Measurements from ENCODE around the gene RSKR. TPM values are rescaled to one million over a fixed set of nuclear protein-coding genes. Genes with fewer than 3 reads are reported as not detected.
"Not testable (repeated sequence)": the region's sequence is repeated elsewhere in the genome, so short reads cannot be mapped to it uniquely, and the experiment has no call there.

The RSKR gene
- total RNA-seq, 2 experiments from 2014 or later = 18.4 to 20.6 TPM

DNA sequence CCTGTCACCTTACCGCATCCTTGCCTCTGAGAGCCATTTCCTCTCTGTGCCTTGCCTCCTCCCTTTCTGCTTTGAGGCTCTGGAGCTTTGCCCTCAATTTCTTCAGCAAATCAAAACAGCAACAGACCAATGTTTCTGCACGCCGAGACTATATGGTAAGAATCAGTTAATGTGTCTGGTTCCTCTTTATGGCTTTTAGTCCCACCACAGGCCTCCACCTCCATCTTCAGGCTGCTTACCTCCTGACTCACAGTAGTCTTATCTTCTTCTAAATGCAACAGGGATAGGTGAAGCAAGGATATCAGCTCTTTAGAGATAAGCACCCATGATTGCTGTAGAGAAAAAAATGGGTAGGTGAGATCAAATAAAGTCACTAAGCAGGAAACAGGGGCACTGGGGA, 28.1 kb downstream of the RSKR start:
- no peaks in the 10 kb centered on the region for H3K27me3 Mint-ChIP-seq
- H3K9me3 Mint-ChIP-seq = no peaks in the 10 kb centered on the region
- ChIA-PET POLR2A (no interaction called here), CTCF (interaction anchor here (0.6 to 2.0 kb wide), 2 partner anchors 9 to 671 kb away, joined by 4 to 6 read pairs; partner anchors contain the start of gene ALDOC)
- peaks cover 32% of the 10 kb centered on the region for H3K36me3 Mint-ChIP-seq (ENCODE audit: low read depth)
- no peak overlapping the region for H3K4me3 Mint-ChIP-seq
- H3K27ac Mint-ChIP-seq = peak overlapping the region; percentile 31
- H3K4me1 Mint-ChIP-seq = peaks cover 2% of the 10 kb centered on the region
- no peak for DNase-seq

DNA sequence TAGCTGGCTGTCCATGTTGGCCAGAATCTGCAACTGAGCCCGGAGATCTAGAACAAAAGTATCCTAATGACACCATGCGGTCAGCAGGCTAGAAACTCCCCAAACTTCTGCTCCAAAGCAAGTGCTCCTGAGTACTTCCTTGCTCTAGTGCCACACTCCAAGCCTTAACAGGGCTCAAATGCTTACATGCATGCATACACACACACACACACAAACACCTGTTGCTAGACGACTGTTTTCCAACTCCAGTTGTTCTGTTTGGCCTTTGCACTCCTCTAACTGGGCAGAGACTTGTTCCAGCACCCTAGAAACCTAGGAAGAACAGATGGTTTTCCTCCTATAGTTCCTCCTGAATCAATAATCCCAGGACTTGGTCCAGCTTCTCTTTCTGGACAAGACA, 29.6 kb downstream of the RSKR start:
- Mint-ChIP-seq H3K4me1 (peaks cover 14% of the 10 kb centered on the region), H3K36me3 (ENCODE audit: low read depth) (peaks cover 42% of the 10 kb centered on the region), H3K4me3 (no peak overlapping the region), H3K27me3 (no peaks in the 10 kb centered on the region), H3K9me3 (no peaks in the 10 kb centered on the region), H3K27ac (no peak overlapping the region)
- POLR2A ChIA-PET = no interaction called here
- DNase-seq = no peak
- CTCF ChIA-PET = no interaction called here

DNA sequence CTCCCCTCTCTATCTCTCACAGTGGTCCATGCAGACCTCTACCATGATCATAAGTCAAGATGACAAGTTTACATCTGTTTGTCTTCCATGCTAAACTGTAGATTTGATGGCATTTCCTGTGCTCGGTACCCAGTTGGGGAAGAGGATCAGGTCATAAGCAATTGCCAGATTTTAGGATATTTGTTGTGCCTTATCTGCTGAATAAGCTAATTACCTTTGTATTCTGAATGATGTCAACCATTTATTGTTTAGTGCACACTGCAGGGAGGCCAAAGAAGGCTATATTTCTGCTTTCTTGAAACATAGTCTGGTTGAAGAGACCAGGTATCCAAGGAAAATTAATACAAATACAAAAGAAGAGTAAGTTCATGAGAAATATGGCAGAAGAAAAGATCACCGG, 31.5 kb downstream of the RSKR start:
- DNase-seq = no peak
- no peaks in the 10 kb centered on the region for H3K9me3 Mint-ChIP-seq
- H3K4me1 Mint-ChIP-seq = peaks cover 22% of the 10 kb centered on the region
- ChIA-PET POLR2A (no interaction called here), CTCF (interaction anchor here (1.2 to 1.3 kb wide), 2 partner anchors 9 to 15 kb away, joined by 4 read pairs; no protein-coding TSS in a partner anchor)
- H3K27me3 Mint-ChIP-seq = no peaks in the 10 kb centered on the region
- H3K36me3 Mint-ChIP-seq (ENCODE audit: low read depth) = peaks cover 49% of the 10 kb centered on the region
- H3K4me3 Mint-ChIP-seq = no peak overlapping the region
- H3K27ac Mint-ChIP-seq = no peak overlapping the region

- ChIA-PET CTCF (no interaction called here), POLR2A (interaction anchor here (0.5 to 0.6 kb wide), 2 partner anchors 19 to 30 kb away, joined by 3 to 4 read pairs; no protein-coding TSS in a partner anchor)
- peaks cover 48% of the 10 kb centered on the region for H3K36me3 Mint-ChIP-seq (ENCODE audit: low read depth)
- H3K4me1 Mint-ChIP-seq = peaks cover 35% of the 10 kb centered on the region
- no peak overlapping the region for H3K27ac Mint-ChIP-seq
- no peak overlapping the region for H3K4me3 Mint-ChIP-seq
- H3K27me3 Mint-ChIP-seq = no peaks in the 10 kb centered on the region
- DNase-seq = no peak
- no peaks in the 10 kb centered on the region for H3K9me3 Mint-ChIP-seq
These were observed 33.0 kb downstream of the RSKR start for GRCh38 chr17:28580959-28581358.

GRCh38 chr17:28579526-28579925, 34.5 kb downstream of the RSKR start:
- DNase-seq = no peak
- no peaks in the 10 kb centered on the region for H3K9me3 Mint-ChIP-seq
- CTCF ChIA-PET = interaction anchor here (1.4 to 3.1 kb wide), 2 partner anchors 12 to 76 kb away, joined by 3 to 12 read pairs; no protein-coding TSS in a partner anchor
- no peak overlapping the region for H3K27ac Mint-ChIP-seq
- H3K4me1 Mint-ChIP-seq = peaks cover 46% of the 10 kb centered on the region
- H3K36me3 Mint-ChIP-seq (ENCODE audit: low read depth) = peaks cover 41% of the 10 kb centered on the region
- POLR2A ChIA-PET = no interaction called here
- H3K27me3 Mint-ChIP-seq = no peaks in the 10 kb centered on the region
- H3K4me3 Mint-ChIP-seq = no peak overlapping the region

GRCh38 chr17:28578246-28579195, 35.5 kb downstream of the RSKR start:
- peaks cover 48% of the 10 kb centered on the region for H3K36me3 Mint-ChIP-seq (ENCODE audit: low read depth)
- DNase-seq = no peak
- no peaks in the 10 kb centered on the region for H3K27me3 Mint-ChIP-seq
- H3K4me3 Mint-ChIP-seq = no peak overlapping the region
- no peaks in the 10 kb centered on the region for H3K9me3 Mint-ChIP-seq
- ChIA-PET CTCF (interaction anchor here (0.6 to 3.1 kb wide), 7 partner anchors 10 to 83 kb away, joined by 3 to 12 read pairs (median 4); partner anchors contain the start of gene SPAG5), POLR2A (no interaction called here)
- no peak overlapping the region for H3K27ac Mint-ChIP-seq
- peaks cover 51% of the 10 kb centered on the region for H3K4me1 Mint-ChIP-seq

GRCh38 chr17:28577466-28577824, 36.5 kb downstream of the RSKR start:
- Mint-ChIP-seq H3K27me3 (no peaks in the 10 kb centered on the region), H3K36me3 (ENCODE audit: low read depth) (peaks cover 54% of the 10 kb centered on the region), H3K4me3 (no peak overlapping the region), H3K4me1 (peaks cover 56% of the 10 kb centered on the region), H3K9me3 (no peaks in the 10 kb centered on the region), H3K27ac (peak overlapping the region; percentile 16)
- ChIA-PET POLR2A (interaction anchor here (1.1 kb wide), 1 partner anchor 68 kb away, joined by 3 read pairs; the partner anchor contains the start of gene BLTP2), CTCF (interaction anchor here (0.5 to 3.1 kb wide), 6 partner anchors 9 to 139 kb away, joined by 3 to 12 read pairs (median 5); no protein-coding TSS in a partner anchor)
- no peak for DNase-seq

DNA sequence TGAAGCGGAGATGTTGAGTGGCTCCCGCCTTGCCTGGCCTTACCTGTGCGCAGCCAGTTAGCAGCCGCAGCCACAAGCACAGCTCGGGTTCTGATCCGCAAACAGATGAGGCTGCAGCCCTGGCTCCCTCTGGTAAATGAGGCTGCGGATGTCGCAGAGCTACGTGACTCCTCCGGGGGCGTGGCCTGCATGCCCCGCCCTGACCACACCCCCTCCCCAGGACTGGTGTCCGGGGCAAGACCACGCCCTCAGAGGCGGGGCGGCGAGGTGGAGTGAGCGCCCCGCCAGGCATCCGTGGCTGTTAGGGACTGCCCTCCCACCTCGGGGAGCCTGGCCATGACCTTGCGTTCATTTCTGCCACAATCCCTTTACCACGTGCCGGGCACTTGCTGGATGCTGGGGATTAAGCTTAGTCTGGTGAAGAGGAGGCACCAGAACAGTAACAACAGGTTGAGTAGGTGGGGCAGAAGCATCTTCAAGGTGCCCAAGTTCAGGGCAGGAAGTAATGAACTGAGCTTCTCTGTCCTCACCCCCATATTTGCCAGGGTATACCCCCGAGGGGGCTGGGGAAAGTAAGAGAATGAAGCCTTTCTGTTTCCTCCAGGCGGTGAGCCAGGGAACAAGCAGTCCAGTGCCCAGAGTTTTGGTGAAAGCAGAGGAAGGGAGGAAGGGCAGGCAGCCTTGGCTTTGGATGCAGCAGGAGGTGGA, 37.1 kb downstream of the RSKR start, which contains the start of gene ALDOC:
TSS of gene ALDOC (minus strand) at position 138 of the 708 bp plus-strand sequence. CDS start 1,363 bp downstream, outside the sequence.
- peaks cover 61% of the 10 kb centered on the region for H3K4me1 Mint-ChIP-seq
- POLR2A ChIA-PET = interaction anchor here (0.6 to 1.1 kb wide), 2 partner anchors 68 to 177 kb away, joined by 3 to 4 read pairs; partner anchors contain the start of gene BLTP2
- CTCF ChIA-PET = interaction anchor here (0.5 to 3.1 kb wide), 7 partner anchors 10 to 139 kb away, joined by 3 to 12 read pairs (median 6); partner anchors contain the start of gene SDF2
- H3K27ac Mint-ChIP-seq = peak within 1 kb of the TSS; percentile 87
- no peaks in the 10 kb centered on the region for H3K27me3 Mint-ChIP-seq
- peaks cover 54% of the 10 kb centered on the region for H3K36me3 Mint-ChIP-seq (ENCODE audit: low read depth)
- peak within 1 kb of the TSS; percentile 76 for H3K4me3 Mint-ChIP-seq
- H3K9me3 Mint-ChIP-seq = no peaks in the 10 kb centered on the region
- DNase-seq = peak; percentile 98

GRCh38 chr17:28576016-28576415, 38.0 kb downstream of the RSKR start:
- H3K27me3 Mint-ChIP-seq, DNase-seq, POLR2A ChIA-PET, H3K9me3 Mint-ChIP-seq: not testable (repeated sequence)
- peaks cover 65% of the 10 kb centered on the region for H3K4me1 Mint-ChIP-seq
- peaks cover 54% of the 10 kb centered on the region for H3K36me3 Mint-ChIP-seq (ENCODE audit: low read depth)
- CTCF ChIA-PET = interaction anchor here (1.1 to 1.7 kb wide), 5 partner anchors 23 to 85 kb away, joined by 3 to 7 read pairs (median 5); partner anchors contain the start of gene SDF2
- peak overlapping the region; percentile 76 for H3K4me3 Mint-ChIP-seq
- peak overlapping the region; percentile 87 for H3K27ac Mint-ChIP-seq

GRCh38 chr17:28575126-28575795, 38.7 kb downstream of the RSKR start:
- H3K27ac Mint-ChIP-seq = no peak overlapping the region
- H3K36me3 Mint-ChIP-seq (ENCODE audit: low read depth) = peaks cover 49% of the 10 kb centered on the region
- POLR2A ChIA-PET = no interaction called here
- peaks cover 61% of the 10 kb centered on the region for H3K4me1 Mint-ChIP-seq
- no peaks in the 10 kb centered on the region for H3K27me3 Mint-ChIP-seq
- no peak for DNase-seq
- no peak overlapping the region for H3K4me3 Mint-ChIP-seq
- CTCF ChIA-PET = interaction anchor here (0.6 to 1.7 kb wide), 4 partner anchors 22 to 86 kb away, joined by 3 to 6 read pairs (median 4); partner anchors contain the start of gene SDF2
- H3K9me3 Mint-ChIP-seq = no peaks in the 10 kb centered on the region

- Mint-ChIP-seq H3K27ac (peak overlapping the region; percentile 32), H3K4me1 (peaks cover 61% of the 10 kb centered on the region), H3K27me3 (no peaks in the 10 kb centered on the region), H3K9me3 (no peaks in the 10 kb centered on the region), H3K36me3 (ENCODE audit: low read depth) (peaks cover 48% of the 10 kb centered on the region), H3K4me3 (no peak overlapping the region)
- POLR2A ChIA-PET = no interaction called here
- CTCF ChIA-PET = interaction anchor here (0.9 kb wide), 1 partner anchor 9 kb away, joined by 3 read pairs; no protein-coding TSS in a partner anchor
- DNase-seq = peak; percentile 24
These were observed 39.5 kb downstream of the RSKR start for GRCh38 chr17:28574526-28574925.

DNA sequence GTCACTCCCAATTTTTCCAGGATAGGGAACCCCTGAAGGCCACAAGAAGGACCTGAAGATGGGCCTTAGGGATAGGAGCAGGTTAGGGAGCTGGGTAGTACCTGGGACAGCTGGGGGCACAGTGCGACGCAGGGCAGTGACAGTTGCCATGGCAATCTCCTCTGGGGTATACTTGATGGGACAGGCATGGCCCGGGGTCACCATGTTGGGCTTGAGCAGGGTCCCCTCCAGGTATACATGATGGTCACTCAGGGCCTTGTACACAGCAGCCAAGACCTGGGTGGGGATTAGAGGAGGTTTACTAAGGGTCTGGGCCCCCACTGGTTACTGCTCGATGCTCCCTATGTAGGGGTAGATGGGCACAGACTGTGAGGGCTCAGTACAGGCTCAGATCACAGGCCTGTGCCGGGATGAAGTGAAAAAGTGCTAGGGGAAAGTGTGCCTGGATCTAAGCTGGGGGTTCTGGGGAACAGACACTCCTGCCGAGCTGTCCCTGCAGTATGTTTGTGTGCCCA, 40.0 kb downstream of the RSKR start:
- H3K36me3 Mint-ChIP-seq (ENCODE audit: low read depth) = peaks cover 44% of the 10 kb centered on the region
- no peaks in the 10 kb centered on the region for H3K27me3 Mint-ChIP-seq
- no peak overlapping the region for H3K4me3 Mint-ChIP-seq
- H3K9me3 Mint-ChIP-seq = no peaks in the 10 kb centered on the region
- POLR2A ChIA-PET = no interaction called here
- CTCF ChIA-PET = interaction anchor here (0.9 kb wide), 1 partner anchor 8 kb away, joined by 3 read pairs; no protein-coding TSS in a partner anchor
- peak overlapping the region; percentile 32 for H3K27ac Mint-ChIP-seq
- no peak for DNase-seq
- H3K4me1 Mint-ChIP-seq = peaks cover 58% of the 10 kb centered on the region
